Measurements from ENCODE around the gene ZNF423. TPM values are rescaled to one million over a fixed set of nuclear protein-coding genes. Genes with fewer than 3 reads are reported as not detected.

ZNF423 gene
- total and polyA plus RNA-seq, 2 of the 13 experiments (the other 11 are each of a cell fraction or from before 2014, with no cell fraction given): 0.07 to 0.31 TPM

DNA sequence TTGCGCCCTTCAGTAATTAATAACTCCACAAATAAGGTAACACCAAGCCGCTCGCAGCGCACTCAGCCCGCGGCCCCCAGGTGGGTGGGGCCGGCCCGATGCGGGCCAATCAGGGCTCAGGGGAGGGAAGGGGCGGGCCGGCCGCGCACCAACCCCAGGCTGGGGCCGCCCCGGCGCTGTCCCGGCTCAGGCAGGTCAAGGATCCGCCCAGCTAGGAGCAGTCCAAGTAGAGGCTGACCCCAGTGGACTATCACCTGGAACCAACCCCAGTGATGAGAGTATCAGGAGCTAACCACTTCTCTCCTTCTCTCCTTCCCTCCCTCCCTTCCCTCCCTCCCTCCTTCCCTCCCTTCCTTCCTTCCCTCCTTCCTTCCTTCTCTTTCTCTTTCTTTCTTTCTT, 371.5 kb downstream of the ZNF423 start:
- in situ Hi-C loops (cut with HindIII; ENCODE audit: extremely low pct_ligation_motif_present, low pct_unique_long_range_greater_than_20kb): no loop called here

More for the DNA sequence above, 371.5 kb downstream of the ZNF423 start:
- no peak overlapping the region for H3K27ac ChIP-seq (ENCODE audit: extremely low read length, insufficient read depth, low read length)
- no peaks in the 10 kb centered on the region for H3K36me3 ChIP-seq (replicated peaks in 1 of 2; ENCODE audit: control insufficient read depth in 1 of 2, insufficient read depth in 2 of 2, low read length in 2 of 2)
- no peaks in the 10 kb centered on the region for H3K79me2 ChIP-seq (ENCODE audit: insufficient read depth, low read length)
- H3K4me2 ChIP-seq (ENCODE audit: low read depth, low read length): no peak overlapping the region
- ATAC-seq (peak; percentile 82), FAIRE-seq (no peak), DNase-seq (ENCODE audit: low spot score) (no peak)
- H2AFZ ChIP-seq (ENCODE audit: low read length): no peak overlapping the region
- 33% methylated on average over 17 of the region's 18 CpGs for WGBS (ENCODE audit: low lambda C conversion rate)
- H3K4me1 ChIP-seq (ENCODE audit: insufficient read depth, low read length): no peaks in the 10 kb centered on the region
- intact Hi-C loops (cut with micrococcal nuclease; ENCODE audit: unreplicated experiment): no loop called here
- H4K20me1 ChIP-seq (ENCODE audit: insufficient read depth, low read length): no peaks in the 10 kb centered on the region
- ChIA-PET CTCF (ENCODE audit: low intra/inter-chr PET ratio, low total read pairs) (no interaction called here), POLR2A (no interaction called here)
- TF ChIP-seq PAXIP1 (CRISPR knock-in tag; conservative IDR thresholded peaks at IDR 0.05) (no peak), TSC22D2 (CRISPR knock-in tag; IDR thresholded peaks at IDR 0.05; ENCODE audit: borderline replicate concordance) (no peak), TERF1 (CRISPR knock-in tag; IDR thresholded peaks at IDR 0.05) (no peak), NR2C2 (CRISPR knock-in tag; IDR thresholded peaks at IDR 0.05; ENCODE audit: borderline replicate concordance) (no peak), HNRNPK (IDR thresholded peaks at IDR 0.05; ENCODE audit: low read depth, low read length, poor library complexity, severe bottlenecking) (peak; percentile 84), PCBP2 (optimal IDR thresholded peaks at IDR 0.05; ENCODE audit: low read depth, low read length, poor library complexity, severe bottlenecking) (peak; percentile 30), HOXA7 (CRISPR knock-in tag; IDR thresholded peaks at IDR 0.05) (no peak), TAF15 (IDR thresholded peaks at IDR 0.05; ENCODE audit: low read depth, low read length, poor library complexity, severe bottlenecking) (no peak), RAD21 (CRISPR knock-in tag; IDR thresholded peaks at IDR 0.05) (no peak), ZBTB14 (CRISPR knock-in tag; IDR thresholded peaks at IDR 0.05) (no peak), ZNF543 (CRISPR knock-in tag; IDR thresholded peaks at IDR 0.05) (no peak), NFYB (CRISPR knock-in tag; IDR thresholded peaks at IDR 0.05) (peak; percentile 48; the same call in 1 of the 2 replicates), PITX1 (CRISPR knock-in tag; IDR thresholded peaks at IDR 0.05) (no peak), MEF2D (CRISPR knock-in tag; IDR thresholded peaks at IDR 0.05) (no peak)
- H3K9me3 ChIP-seq (ENCODE audit: low read length): no peaks in the 10 kb centered on the region
- peaks cover 0 to 6% of the 10 kb centered on the region in 2 experiments; a peak in 1 of 5 replicates for H3K27me3 ChIP-seq (ENCODE audit: control insufficient read depth in 1 of 2, insufficient read depth in 2 of 2, low read length in 2 of 2)
- no peak overlapping the region for H3K4me3 ChIP-seq (replicated peaks in 1 of 3; ENCODE audit: insufficient read depth in 1 of 3, low read depth in 2 of 3, low read length in 3 of 3)
- no peak overlapping the region for H3K9ac ChIP-seq (ENCODE audit: insufficient read depth, low read depth, low read length)
- BruUV-seq (replicated peaks): no TSS peak

Measured in HepG2 (cell line).